Activated B cell treated with CpG ODN at 0.5 μM for 24 hours (primary cell): Measurements from ENCODE around the gene FAM53B. TPM values are rescaled to one million over a fixed set of nuclear protein-coding genes. Genes with fewer than 3 reads are reported as not detected.
A peak's percentile ranks its signal among the peaks of the same experiment; 100 is the strongest.

Experiments used
- ATAC-seq: fragments of 200-7000 bp; cut with Tn5 transposase; one replicate; pipeline ENCODE4 v1.10.0; 2021; ENCODE audit warnings: low read depth, mild to moderate bottlenecking, moderate library complexity
- CTCF ChIA-PET: fragments of 350-600 bp; sonication (Branson Sonifier 250); formaldehyde crosslinking; loops from one replicate; lab custom pipeline; 2021; ENCODE audit warnings: antibody characterized with exemption; lab: Charles Lee
- POLR2A ChIA-PET: fragments of 350-600 bp; sonication (Branson Sonifier 250); formaldehyde crosslinking; loops from one replicate; lab custom pipeline; 2021; ENCODE audit warnings: antibody characterized with exemption; lab: Charles Lee
- DNase-seq: peaks from one replicate; pipeline ENCODE4 v3.0.0; 2022
- H3K27ac Mint-ChIP-seq: one replicate; pipeline ENCODE4 v1.8.0; 2020; ENCODE audit warnings: mixed read lengths
- H3K27me3 Mint-ChIP-seq: one replicate; pipeline ENCODE4 v1.8.0; 2021; ENCODE audit warnings: mixed read lengths
- H3K36me3 Mint-ChIP-seq: one replicate; pipeline ENCODE4 v1.8.0; 2021; ENCODE audit warnings: low read depth, mixed read lengths
- H3K4me1 Mint-ChIP-seq: one replicate; pipeline ENCODE4 v1.8.0; 2021; ENCODE audit warnings: mixed read lengths
- H3K4me3 Mint-ChIP-seq: one replicate; pipeline ENCODE4 v1.8.0; 2020; ENCODE audit warnings: mild to moderate bottlenecking, mixed read lengths
- H3K9me3 Mint-ChIP-seq: one replicate; pipeline ENCODE4 v1.8.0; 2020; ENCODE audit warnings: mixed read lengths
- intact Hi-C: fragments of 100-400 bp; cut with micrococcal nuclease; formaldehyde crosslinking; loops from one replicate; pipeline ENCODE4 v1.15.1; 2024
- total RNA-seq: library from RNA; stranded (reverse); gene quantifications from 2 replicates; pipeline ENCODE4 v1.2.3, GENCODE V29; 2022
- TF ChIP-seq, protein P1 (sequence below): fragments of 200-600 bp; IDR thresholded peaks from one replicate; pipeline ENCODE4 v1.8.0; 2022; ENCODE audit warnings: antibody characterized with exemption, mild to moderate bottlenecking

Gene FAM53B
- total RNA-seq, 1 donor from 2014 or later, result 73.9 TPM

DNA sequence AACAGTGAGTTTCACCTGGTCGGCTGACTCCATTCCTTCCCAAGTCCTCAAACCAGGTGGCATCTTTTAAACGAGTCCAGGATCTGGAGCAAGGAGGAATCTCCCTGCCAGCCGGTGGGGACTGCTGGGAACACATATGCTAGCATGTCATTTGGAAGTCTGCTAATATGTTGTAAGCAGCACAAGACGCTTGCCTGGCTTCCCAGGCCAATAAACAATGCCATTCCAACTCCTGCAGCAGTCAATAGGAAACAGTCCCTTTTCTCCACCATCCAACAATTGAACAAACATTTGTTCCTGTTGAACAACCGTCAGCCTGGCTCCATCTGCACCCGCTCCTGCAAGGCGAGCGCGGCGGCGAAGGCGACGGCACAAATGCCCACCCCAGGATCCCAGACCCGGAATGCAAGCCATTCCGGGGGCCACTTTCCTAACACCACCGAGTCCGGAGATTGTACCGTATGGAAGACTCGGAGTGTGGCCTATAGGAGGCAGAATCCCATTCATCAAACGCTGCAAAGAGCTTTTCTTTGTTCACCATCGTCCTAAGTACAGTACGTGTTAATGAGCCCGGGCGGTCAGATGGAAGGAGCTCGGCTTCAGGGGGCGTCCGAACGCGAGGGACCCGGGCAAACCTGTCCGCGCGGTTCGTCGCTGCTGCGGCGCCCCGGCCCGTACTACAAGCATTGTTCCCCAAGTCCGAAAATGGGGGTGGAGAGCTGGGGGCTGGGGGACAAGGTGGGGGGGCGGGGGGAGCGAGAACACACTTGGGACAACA is 1.6 kb downstream of the FAM53B start:
- TF ChIP-seq, protein P1, sequence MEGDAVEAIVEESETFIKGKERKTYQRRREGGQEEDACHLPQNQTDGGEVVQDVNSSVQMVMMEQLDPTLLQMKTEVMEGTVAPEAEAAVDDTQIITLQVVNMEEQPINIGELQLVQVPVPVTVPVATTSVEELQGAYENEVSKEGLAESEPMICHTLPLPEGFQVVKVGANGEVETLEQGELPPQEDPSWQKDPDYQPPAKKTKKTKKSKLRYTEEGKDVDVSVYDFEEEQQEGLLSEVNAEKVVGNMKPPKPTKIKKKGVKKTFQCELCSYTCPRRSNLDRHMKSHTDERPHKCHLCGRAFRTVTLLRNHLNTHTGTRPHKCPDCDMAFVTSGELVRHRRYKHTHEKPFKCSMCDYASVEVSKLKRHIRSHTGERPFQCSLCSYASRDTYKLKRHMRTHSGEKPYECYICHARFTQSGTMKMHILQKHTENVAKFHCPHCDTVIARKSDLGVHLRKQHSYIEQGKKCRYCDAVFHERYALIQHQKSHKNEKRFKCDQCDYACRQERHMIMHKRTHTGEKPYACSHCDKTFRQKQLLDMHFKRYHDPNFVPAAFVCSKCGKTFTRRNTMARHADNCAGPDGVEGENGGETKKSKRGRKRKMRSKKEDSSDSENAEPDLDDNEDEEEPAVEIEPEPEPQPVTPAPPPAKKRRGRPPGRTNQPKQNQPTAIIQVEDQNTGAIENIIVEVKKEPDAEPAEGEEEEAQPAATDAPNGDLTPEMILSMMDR, result no peak
- ChIA-PET POLR2A (interaction anchor here (0.6 to 5.2 kb wide), 26 partner anchors 11 to 281 kb away, joined by 3 to 312 read pairs (median 13); partner anchors contain the start of genes ABRAXAS2, EEF1AKMT2 and LHPP), CTCF (interaction anchor here (0.9 to 4.9 kb wide), 26 partner anchors 14 to 218 kb away, joined by 3 to 178 read pairs (median 19); no protein-coding TSS in a partner anchor)
- Mint-ChIP-seq H3K27ac (peak overlapping the region; percentile 97), H3K4me3 (peak overlapping the region; percentile 97), H3K27me3 (no peaks in the 10 kb centered on the region), H3K9me3 (no peaks in the 10 kb centered on the region), H3K4me1 (peaks cover 63% of the 10 kb centered on the region), H3K36me3 (peaks cover 16% of the 10 kb centered on the region)
- intact Hi-C loops, result loop anchor here (2.0 kb wide), 1 partner anchor 322 kb away; no protein-coding TSS in a partner anchor
- no peak for ATAC-seq
- no peak for DNase-seq

DNA sequence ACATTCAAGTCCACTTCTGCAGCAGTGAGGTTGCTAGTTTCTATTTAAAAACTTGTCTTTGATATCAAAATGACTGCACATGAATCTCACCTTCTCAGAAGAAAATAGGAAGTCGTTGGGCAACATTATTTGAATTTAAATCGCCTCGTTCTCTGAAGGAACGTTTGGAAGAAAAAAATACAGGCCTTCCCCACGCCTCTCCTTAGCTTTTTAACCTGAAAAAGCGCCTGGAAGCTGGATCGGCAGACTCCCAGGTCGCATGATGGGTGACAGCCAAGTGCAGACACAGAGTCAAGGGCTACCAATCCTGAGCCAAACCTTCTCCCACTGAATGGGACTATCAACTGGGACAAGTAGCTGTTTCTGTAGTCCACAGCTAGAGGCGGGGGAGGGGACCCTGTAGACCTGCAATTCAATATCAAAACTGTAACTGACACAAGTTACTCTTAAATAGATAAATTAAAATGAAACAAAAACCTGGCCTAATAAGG is 2.2 kb downstream of the FAM53B start:
- intact Hi-C loops, result loop anchor here (1.0 to 2.0 kb wide), 14 partner anchors 9 to 323 kb away; no protein-coding TSS in a partner anchor
- Mint-ChIP-seq H3K36me3 (peaks cover 16% of the 10 kb centered on the region), H3K4me3 (peak overlapping the region; percentile 97), H3K27ac (peak overlapping the region; percentile 97), H3K4me1 (peaks cover 69% of the 10 kb centered on the region), H3K9me3 (no peaks in the 10 kb centered on the region), H3K27me3 (no peaks in the 10 kb centered on the region)
- DNase-seq (no peak), ATAC-seq (no peak)
- POLR2A ChIA-PET, result interaction anchor here (0.6 to 5.2 kb wide), 37 partner anchors 11 to 281 kb away, joined by 3 to 312 read pairs (median 9); partner anchors contain the start of genes ABRAXAS2 and LHPP
- CTCF ChIA-PET, result interaction anchor here (0.6 to 4.9 kb wide), 46 partner anchors 13 to 747 kb away, joined by 3 to 178 read pairs (median 10); no protein-coding TSS in a partner anchor
- TF ChIP-seq, protein P1, result no peak

DNA sequence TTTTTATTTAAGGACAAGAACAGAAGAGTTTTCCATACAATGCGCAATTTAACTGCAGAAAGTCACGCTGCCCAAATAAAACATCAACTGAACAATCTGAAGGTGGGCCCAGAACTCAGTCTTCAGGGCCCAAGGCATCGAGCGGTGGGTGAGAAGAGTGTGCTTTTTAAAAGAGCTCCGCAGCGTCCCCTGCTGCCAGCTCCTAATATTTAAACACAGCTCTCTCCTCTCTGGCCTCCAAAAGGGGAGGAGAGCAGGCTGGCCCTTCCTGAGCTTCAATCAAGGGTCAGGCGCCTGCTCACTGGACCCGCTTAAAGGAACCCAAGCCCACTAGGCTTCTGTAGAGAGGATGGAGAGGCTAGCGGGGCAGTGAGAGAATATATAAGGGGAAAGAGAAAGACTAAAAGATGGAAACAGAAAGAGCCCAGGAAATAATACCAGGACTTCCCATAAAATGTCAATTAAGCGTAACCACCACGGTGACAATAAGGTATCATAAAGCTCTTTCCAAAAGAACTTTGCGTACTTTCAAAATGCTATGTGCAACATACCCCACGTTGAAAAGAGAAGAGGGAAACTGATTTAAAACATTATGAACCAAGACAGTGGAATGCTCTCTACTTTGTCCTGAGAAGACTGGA is 2.8 kb downstream of the FAM53B start:
- TF ChIP-seq, protein P1, result peak; percentile 41
- CTCF ChIA-PET, result interaction anchor here (0.6 to 4.9 kb wide), 47 partner anchors 13 to 747 kb away, joined by 3 to 178 read pairs (median 9); no protein-coding TSS in a partner anchor
- H3K4me3 Mint-ChIP-seq, result peak overlapping the region; percentile 97
- intact Hi-C loops, result loop anchor here (1.0 to 2.0 kb wide), 13 partner anchors 8 to 211 kb away; no protein-coding TSS in a partner anchor
- peaks cover 20% of the 10 kb centered on the region for H3K36me3 Mint-ChIP-seq
- H3K27me3 Mint-ChIP-seq, result no peaks in the 10 kb centered on the region
- ATAC-seq (peak; percentile 54), DNase-seq (peak; percentile 67)
- H3K4me1 Mint-ChIP-seq, result peaks cover 75% of the 10 kb centered on the region
- POLR2A ChIA-PET, result interaction anchor here (0.6 to 5.2 kb wide), 35 partner anchors 10 to 280 kb away, joined by 3 to 312 read pairs (median 9); partner anchors contain the start of genes ABRAXAS2 and LHPP
- no peaks in the 10 kb centered on the region for H3K9me3 Mint-ChIP-seq
- H3K27ac Mint-ChIP-seq, result peak overlapping the region; percentile 97

DNA sequence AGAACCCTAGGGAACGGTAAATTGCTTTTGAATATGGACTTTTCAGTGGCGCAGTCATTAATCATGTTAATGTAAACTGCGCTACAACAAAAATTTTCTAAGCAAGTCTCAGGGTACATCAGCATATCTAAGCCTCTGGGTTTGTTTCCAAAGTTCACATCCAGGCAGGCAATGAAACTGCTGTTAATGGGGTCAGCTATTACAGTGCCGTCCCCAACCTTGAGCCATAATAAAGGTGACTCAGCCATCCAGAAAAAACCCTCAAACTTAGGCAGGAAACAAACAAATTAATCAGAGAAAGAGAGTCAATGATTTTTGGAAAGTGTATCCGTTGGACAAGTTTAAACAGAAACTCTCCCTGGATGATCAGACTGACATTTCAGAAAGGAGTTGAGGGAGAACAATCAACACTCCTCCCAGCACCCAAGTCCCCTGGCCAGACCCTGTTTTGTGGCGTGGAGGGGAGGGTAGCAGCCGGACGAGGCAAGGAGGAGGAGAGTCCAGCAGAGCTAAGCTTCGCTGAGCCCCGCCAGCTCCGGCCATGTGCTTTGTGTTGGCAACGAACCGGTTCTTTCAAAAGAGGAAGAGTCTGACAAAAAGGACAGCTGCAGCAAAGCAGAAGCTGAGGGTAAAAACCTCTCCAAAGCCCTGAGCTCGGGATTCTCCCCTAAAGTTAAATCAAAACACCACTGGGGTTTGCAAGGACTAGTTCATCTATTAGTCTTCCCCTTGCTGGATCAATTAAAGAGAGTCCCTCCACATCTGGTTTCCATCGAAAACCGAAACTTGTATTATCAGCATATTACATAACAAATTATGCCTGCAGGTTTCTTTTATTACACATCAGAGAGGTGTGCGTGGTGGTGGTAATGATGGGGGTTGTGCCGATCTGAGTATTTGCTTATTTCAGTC is 3.6 kb downstream of the FAM53B start:
- ChIA-PET CTCF (interaction anchor here (0.7 to 4.9 kb wide), 44 partner anchors 12 to 746 kb away, joined by 3 to 178 read pairs (median 10); no protein-coding TSS in a partner anchor), POLR2A (interaction anchor here (0.7 to 5.2 kb wide), 36 partner anchors 9 to 279 kb away, joined by 3 to 312 read pairs (median 9); partner anchors contain the start of gene LHPP)
- DNase-seq (no peak), ATAC-seq (peak; percentile 40)
- TF ChIP-seq, protein P1, result no peak
- Mint-ChIP-seq H3K4me3 (peak overlapping the region; percentile 97), H3K9me3 (no peaks in the 10 kb centered on the region), H3K36me3 (peaks cover 25% of the 10 kb centered on the region), H3K4me1 (peaks cover 82% of the 10 kb centered on the region), H3K27me3 (no peaks in the 10 kb centered on the region), H3K27ac (peak overlapping the region; percentile 97)
- intact Hi-C loops, result loop anchor here (1.0 to 2.0 kb wide), 13 partner anchors 7 to 210 kb away; no protein-coding TSS in a partner anchor
